ENCODE data around the gene SLC38A6. TPM values are rescaled to one million over a fixed set of nuclear protein-coding genes. Genes with fewer than 3 reads are reported as not detected.
"Not testable (repeated sequence)": the region's sequence is repeated elsewhere in the genome, so short reads cannot be mapped to it uniquely, and the experiment has no call there.

Gene SLC38A6
- total RNA-seq, 1 experiment from 2014 or later = 28.0 TPM

- intact Hi-C loops (cut with micrococcal nuclease; ENCODE audit: unreplicated experiment) = no loop called here
- CTCF ChIA-PET = no interaction called here
- no peaks in the 10 kb centered on the region for H3K9me3 ChIP-seq (ENCODE audit: low read depth, low read length, poor library complexity, severe bottlenecking)
- no peaks in the 10 kb centered on the region for H3K27me3 ChIP-seq (replicated peaks; ENCODE audit: insufficient read depth, low read depth, low read length, poor library complexity)
- no peak overlapping the region for H3K4me3 ChIP-seq (ENCODE audit: low read depth, low read length, poor library complexity, severe bottlenecking)
- H3K36me3 ChIP-seq (ENCODE audit: insufficient read depth, low read length, poor library complexity, severe bottlenecking) = no peaks in the 10 kb centered on the region
- no peak overlapping the region for H3K27ac ChIP-seq (ENCODE audit: low read depth, low read length, poor library complexity, severe bottlenecking)
- POLR2A ChIA-PET (ENCODE audit: low non-redundant PET) = no interaction called here
- peak; percentile 19 for DNase-seq (ENCODE audit: low spot score)
- TF ChIP-seq EZH2 (IDR thresholded peaks at IDR 0.05; ENCODE audit: borderline replicate concordance, low read depth, low read length, poor library complexity, severe bottlenecking) = no peak
- peak; percentile 32; the same call in 1 of the 2 replicates for TF ChIP-seq CTCF (conservative IDR thresholded peaks at IDR 0.05; ENCODE audit: low read depth, low read length)
- peaks cover 4% of the 10 kb centered on the region for H3K4me1 ChIP-seq (ENCODE audit: insufficient read depth, low read length, poor library complexity, severe bottlenecking)
- BruUV-seq (replicated peaks) = no TSS peak
These were observed 83.2 kb downstream of the SLC38A6 start for GRCh38 chr14:61064210-61064609.

GRCh38 chr14:61064856-61065255 is 83.8 kb downstream of the SLC38A6 start:
- no TSS peak for BruUV-seq (replicated peaks)
- POLR2A ChIA-PET (ENCODE audit: low non-redundant PET) = no interaction called here

GRCh38 chr14:61065656-61066055 is 84.6 kb downstream of the SLC38A6 start:
- POLR2A ChIA-PET (ENCODE audit: low non-redundant PET) = no interaction called here

More at GRCh38 chr14:61064856-61065255, 83.8 kb downstream of the SLC38A6 start:
- intact Hi-C loops (cut with micrococcal nuclease; ENCODE audit: unreplicated experiment) = no loop called here
- H3K27ac ChIP-seq (ENCODE audit: low read depth, low read length, poor library complexity, severe bottlenecking) = no peak overlapping the region
- no peak for TF ChIP-seq EZH2 (IDR thresholded peaks at IDR 0.05; ENCODE audit: borderline replicate concordance, low read depth, low read length, poor library complexity, severe bottlenecking)
- TF ChIP-seq CTCF (conservative IDR thresholded peaks at IDR 0.05; ENCODE audit: low read depth, low read length) = no peak
- no peak overlapping the region for H3K4me3 ChIP-seq (ENCODE audit: low read depth, low read length, poor library complexity, severe bottlenecking)
- H3K36me3 ChIP-seq (ENCODE audit: insufficient read depth, low read length, poor library complexity, severe bottlenecking) = no peaks in the 10 kb centered on the region
- no peaks in the 10 kb centered on the region for H3K9me3 ChIP-seq (ENCODE audit: low read depth, low read length, poor library complexity, severe bottlenecking)
- DNase-seq (ENCODE audit: low spot score) = no peak
- peaks cover 4% of the 10 kb centered on the region for H3K4me1 ChIP-seq (ENCODE audit: insufficient read depth, low read length, poor library complexity, severe bottlenecking)
- CTCF ChIA-PET = interaction anchor here (0.7 kb wide), 1 partner anchor 188 kb away, joined by 3 read pairs; no protein-coding TSS in a partner anchor
- no peaks in the 10 kb centered on the region for H3K27me3 ChIP-seq (replicated peaks; ENCODE audit: insufficient read depth, low read depth, low read length, poor library complexity)

GRCh38 chr14:61072442-61072841 is 91.4 kb downstream of the SLC38A6 start:
- H3K4me1 ChIP-seq (ENCODE audit: insufficient read depth, low read length, poor library complexity, severe bottlenecking); CTCF ChIA-PET; H3K4me3 ChIP-seq (ENCODE audit: low read depth, low read length, poor library complexity, severe bottlenecking); H3K9me3 ChIP-seq (ENCODE audit: low read depth, low read length, poor library complexity, severe bottlenecking); H3K27ac ChIP-seq (ENCODE audit: low read depth, low read length, poor library complexity, severe bottlenecking); DNase-seq (ENCODE audit: low spot score); H3K36me3 ChIP-seq (ENCODE audit: insufficient read depth, low read length, poor library complexity, severe bottlenecking); POLR2A ChIA-PET (ENCODE audit: low non-redundant PET); BruUV-seq (replicated peaks); intact Hi-C loops (cut with micrococcal nuclease; ENCODE audit: unreplicated experiment); H3K27me3 ChIP-seq (replicated peaks; ENCODE audit: insufficient read depth, low read depth, low read length, poor library complexity): not testable (repeated sequence)

More at GRCh38 chr14:61065656-61066055, 84.6 kb downstream of the SLC38A6 start:
- DNase-seq (ENCODE audit: low spot score) = no peak
- Histone ChIP-seq H3K9me3 (ENCODE audit: low read depth, low read length, poor library complexity, severe bottlenecking) (no peaks in the 10 kb centered on the region), H3K27ac (ENCODE audit: low read depth, low read length, poor library complexity, severe bottlenecking) (no peak overlapping the region), H3K36me3 (ENCODE audit: insufficient read depth, low read length, poor library complexity, severe bottlenecking) (no peaks in the 10 kb centered on the region), H3K4me1 (ENCODE audit: insufficient read depth, low read length, poor library complexity, severe bottlenecking) (peaks cover 4% of the 10 kb centered on the region), H3K27me3 (replicated peaks; ENCODE audit: insufficient read depth, low read depth, low read length, poor library complexity) (no peaks in the 10 kb centered on the region), H3K4me3 (ENCODE audit: low read depth, low read length, poor library complexity, severe bottlenecking) (no peak overlapping the region)
- CTCF ChIA-PET = interaction anchor here (0.7 kb wide), 1 partner anchor 188 kb away, joined by 3 read pairs; no protein-coding TSS in a partner anchor
- TF ChIP-seq CTCF (conservative IDR thresholded peaks at IDR 0.05; ENCODE audit: low read depth, low read length) (no peak), EZH2 (IDR thresholded peaks at IDR 0.05; ENCODE audit: borderline replicate concordance, low read depth, low read length, poor library complexity, severe bottlenecking) (no peak)
- no TSS peak for BruUV-seq (replicated peaks)
- intact Hi-C loops (cut with micrococcal nuclease; ENCODE audit: unreplicated experiment) = no loop called here

Data from A673 (cell line).